HEK293 (cell line): ENCODE measurements around the gene HLA-DPA1.

Experiments used
- REPIN1 ChIP-seq: fragments of 450-650 bp; formaldehyde crosslinking; IDR thresholded peaks from 2 replicates; pipeline ENCODE4 v1.5.1; 2017; ENCODE audit warnings: missing biosample characterization, missing genetic modification characterization, low read depth
- YY1 ChIP-seq: fragments of 450-650 bp; formaldehyde crosslinking; IDR thresholded peaks from 2 replicates; pipeline ENCODE4 v1.5.1; 2018; ENCODE audit warnings: missing biosample characterization, missing genetic modification characterization
- ZBTB21 ChIP-seq: fragments of 450-650 bp; formaldehyde crosslinking; IDR thresholded peaks from 2 replicates; pipeline ENCODE4 v1.5.1; 2017; ENCODE audit warnings: missing biosample characterization, missing genetic modification characterization
- ZBTB8A ChIP-seq: fragments of 450-650 bp; formaldehyde crosslinking; IDR thresholded peaks from 2 replicates; pipeline ENCODE4 v1.5.1; 2016; ENCODE audit warnings: missing biosample characterization, missing genetic modification characterization
- ZIC2 ChIP-seq: fragments of 450-650 bp; formaldehyde crosslinking; IDR thresholded peaks from 2 replicates; pipeline ENCODE4 v1.5.1; 2016; ENCODE audit warnings: missing biosample characterization, missing genetic modification characterization
- ZNF239 ChIP-seq: fragments of 450-650 bp; formaldehyde crosslinking; IDR thresholded peaks from 2 replicates; pipeline ENCODE4 v1.5.1; 2016; ENCODE audit warnings: missing biosample characterization, missing genetic modification characterization
- ZNF302 ChIP-seq: fragments of 450-650 bp; formaldehyde crosslinking; IDR thresholded peaks from 2 replicates; pipeline ENCODE4 v1.5.1; 2016; ENCODE audit warnings: missing biosample characterization, missing genetic modification characterization, low read depth
- ZNF311 ChIP-seq: fragments of 450-650 bp; formaldehyde crosslinking; IDR thresholded peaks from 2 replicates; pipeline ENCODE4 v1.5.1; 2017; ENCODE audit warnings: missing biosample characterization, missing genetic modification characterization, borderline replicate concordance
- ZNF324 ChIP-seq: fragments of 450-650 bp; formaldehyde crosslinking; IDR thresholded peaks from 2 replicates; pipeline ENCODE4 v1.5.1; 2016; ENCODE audit warnings: missing biosample characterization, missing genetic modification characterization
- ZNF660 ChIP-seq: fragments of 450-650 bp; IDR thresholded peaks from 2 replicates; pipeline ENCODE4 v1.5.1; 2018; ENCODE audit warnings: missing biosample characterization, mild to moderate bottlenecking, missing genetic modification characterization
- TF ChIP-seq, protein P1 (sequence below): fragments of 450-650 bp; formaldehyde crosslinking; IDR thresholded peaks from 2 replicates; pipeline ENCODE4 v1.5.1; 2016; ENCODE audit warnings: missing biosample characterization, missing genetic modification characterization
- TF ChIP-seq, protein P2 (sequence below): fragments of 450-650 bp; formaldehyde crosslinking; IDR thresholded peaks from 2 replicates; pipeline ENCODE4 v1.5.1; 2016; ENCODE audit warnings: missing biosample characterization, missing genetic modification characterization
- TF ChIP-seq, protein P3 (sequence below): fragments of 450-650 bp; formaldehyde crosslinking; IDR thresholded peaks from 2 replicates; pipeline ENCODE4 v1.5.1; 2016; ENCODE audit warnings: missing biosample characterization, missing genetic modification characterization
- TF ChIP-seq, protein P4 (sequence below): fragments of 450-650 bp; formaldehyde crosslinking; IDR thresholded peaks from 2 replicates; pipeline ENCODE4 v1.5.1; 2016; ENCODE audit warnings: missing biosample characterization, missing genetic modification characterization

DNA sequence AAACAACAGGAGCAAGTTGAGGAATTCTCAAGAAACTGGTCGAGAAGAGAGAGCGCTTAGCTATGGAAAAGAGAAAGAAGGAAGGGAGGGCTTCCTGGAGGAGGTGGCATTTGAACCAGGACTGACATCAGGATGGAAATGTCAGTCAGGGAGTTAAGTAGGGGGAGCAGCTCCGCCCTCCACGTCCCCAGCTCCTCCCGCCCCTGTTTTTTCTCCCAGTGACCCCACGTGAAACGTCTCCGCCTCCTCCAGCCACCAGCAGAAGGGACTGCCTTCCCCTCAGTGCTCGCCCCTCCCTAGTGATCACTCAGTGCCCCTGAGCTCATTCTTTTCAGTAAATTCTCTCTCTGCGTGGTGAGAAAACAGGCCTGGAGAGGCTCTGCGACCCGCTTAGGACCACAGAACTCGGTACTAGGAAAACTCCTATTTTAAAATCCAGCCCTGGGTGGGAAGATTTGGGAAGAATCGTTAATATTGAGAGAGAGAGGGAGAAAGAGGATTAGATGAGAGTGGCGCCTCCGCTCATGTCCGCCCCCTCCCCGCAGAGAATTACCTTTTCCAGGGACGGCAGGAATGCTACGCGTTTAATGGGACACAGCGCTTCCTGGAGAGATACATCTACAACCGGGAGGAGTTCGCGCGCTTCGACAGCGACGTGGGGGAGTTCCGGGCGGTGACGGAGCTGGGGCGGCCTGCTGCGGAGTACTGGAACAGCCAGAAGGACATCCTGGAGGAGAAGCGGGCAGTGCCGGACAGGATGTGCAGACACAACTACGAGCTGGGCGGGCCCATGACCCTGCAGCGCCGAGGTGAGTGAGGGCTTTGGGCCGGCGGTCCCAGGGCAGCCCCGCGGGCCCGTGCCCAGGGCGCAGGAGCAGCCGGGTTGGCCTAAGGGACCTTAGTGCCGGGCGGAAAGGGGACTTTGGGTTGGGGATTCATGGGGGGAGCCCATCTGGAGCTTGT, 7.0 kb upstream of the HLA-DPA1 start:
- TF ChIP-seq ZNF302 (tag by site-specific recombination) (no peak), ZNF660 (tag by site-specific recombination) (peak; percentile 32; the same call in 1 of the 2 replicates), ZIC2 (tag by site-specific recombination) (peak; percentile 85), REPIN1 (tag by site-specific recombination) (no peak), ZNF239 (tag by site-specific recombination) (no peak), YY1 (tag by site-specific recombination) (no peak), ZBTB8A (no peak), ZNF324 (tag by site-specific recombination) (0 out of 2 replicates have a peak, but pooled peaks have one; percentile 34), ZBTB21 (tag by site-specific recombination) (peak; percentile 11; the same call in 1 of the 2 replicates), ZNF311 (tag by site-specific recombination) (no peak)
- TF ChIP-seq, protein P1, sequence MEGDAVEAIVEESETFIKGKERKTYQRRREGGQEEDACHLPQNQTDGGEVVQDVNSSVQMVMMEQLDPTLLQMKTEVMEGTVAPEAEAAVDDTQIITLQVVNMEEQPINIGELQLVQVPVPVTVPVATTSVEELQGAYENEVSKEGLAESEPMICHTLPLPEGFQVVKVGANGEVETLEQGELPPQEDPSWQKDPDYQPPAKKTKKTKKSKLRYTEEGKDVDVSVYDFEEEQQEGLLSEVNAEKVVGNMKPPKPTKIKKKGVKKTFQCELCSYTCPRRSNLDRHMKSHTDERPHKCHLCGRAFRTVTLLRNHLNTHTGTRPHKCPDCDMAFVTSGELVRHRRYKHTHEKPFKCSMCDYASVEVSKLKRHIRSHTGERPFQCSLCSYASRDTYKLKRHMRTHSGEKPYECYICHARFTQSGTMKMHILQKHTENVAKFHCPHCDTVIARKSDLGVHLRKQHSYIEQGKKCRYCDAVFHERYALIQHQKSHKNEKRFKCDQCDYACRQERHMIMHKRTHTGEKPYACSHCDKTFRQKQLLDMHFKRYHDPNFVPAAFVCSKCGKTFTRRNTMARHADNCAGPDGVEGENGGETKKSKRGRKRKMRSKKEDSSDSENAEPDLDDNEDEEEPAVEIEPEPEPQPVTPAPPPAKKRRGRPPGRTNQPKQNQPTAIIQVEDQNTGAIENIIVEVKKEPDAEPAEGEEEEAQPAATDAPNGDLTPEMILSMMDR (tag by site-specific recombination): no peak; the same call in 1 of the 2 replicates
- TF ChIP-seq, protein P2, sequence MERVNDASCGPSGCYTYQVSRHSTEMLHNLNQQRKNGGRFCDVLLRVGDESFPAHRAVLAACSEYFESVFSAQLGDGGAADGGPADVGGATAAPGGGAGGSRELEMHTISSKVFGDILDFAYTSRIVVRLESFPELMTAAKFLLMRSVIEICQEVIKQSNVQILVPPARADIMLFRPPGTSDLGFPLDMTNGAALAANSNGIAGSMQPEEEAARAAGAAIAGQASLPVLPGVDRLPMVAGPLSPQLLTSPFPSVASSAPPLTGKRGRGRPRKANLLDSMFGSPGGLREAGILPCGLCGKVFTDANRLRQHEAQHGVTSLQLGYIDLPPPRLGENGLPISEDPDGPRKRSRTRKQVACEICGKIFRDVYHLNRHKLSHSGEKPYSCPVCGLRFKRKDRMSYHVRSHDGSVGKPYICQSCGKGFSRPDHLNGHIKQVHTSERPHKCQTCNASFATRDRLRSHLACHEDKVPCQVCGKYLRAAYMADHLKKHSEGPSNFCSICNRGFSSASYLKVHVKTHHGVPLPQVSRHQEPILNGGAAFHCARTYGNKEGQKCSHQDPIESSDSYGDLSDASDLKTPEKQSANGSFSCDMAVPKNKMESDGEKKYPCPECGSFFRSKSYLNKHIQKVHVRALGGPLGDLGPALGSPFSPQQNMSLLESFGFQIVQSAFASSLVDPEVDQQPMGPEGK (tag by site-specific recombination): peak; percentile 71
- TF ChIP-seq, protein P3, sequence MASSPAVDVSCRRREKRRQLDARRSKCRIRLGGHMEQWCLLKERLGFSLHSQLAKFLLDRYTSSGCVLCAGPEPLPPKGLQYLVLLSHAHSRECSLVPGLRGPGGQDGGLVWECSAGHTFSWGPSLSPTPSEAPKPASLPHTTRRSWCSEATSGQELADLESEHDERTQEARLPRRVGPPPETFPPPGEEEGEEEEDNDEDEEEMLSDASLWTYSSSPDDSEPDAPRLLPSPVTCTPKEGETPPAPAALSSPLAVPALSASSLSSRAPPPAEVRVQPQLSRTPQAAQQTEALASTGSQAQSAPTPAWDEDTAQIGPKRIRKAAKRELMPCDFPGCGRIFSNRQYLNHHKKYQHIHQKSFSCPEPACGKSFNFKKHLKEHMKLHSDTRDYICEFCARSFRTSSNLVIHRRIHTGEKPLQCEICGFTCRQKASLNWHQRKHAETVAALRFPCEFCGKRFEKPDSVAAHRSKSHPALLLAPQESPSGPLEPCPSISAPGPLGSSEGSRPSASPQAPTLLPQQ (tag by site-specific recombination): no peak
- TF ChIP-seq, protein P4, sequence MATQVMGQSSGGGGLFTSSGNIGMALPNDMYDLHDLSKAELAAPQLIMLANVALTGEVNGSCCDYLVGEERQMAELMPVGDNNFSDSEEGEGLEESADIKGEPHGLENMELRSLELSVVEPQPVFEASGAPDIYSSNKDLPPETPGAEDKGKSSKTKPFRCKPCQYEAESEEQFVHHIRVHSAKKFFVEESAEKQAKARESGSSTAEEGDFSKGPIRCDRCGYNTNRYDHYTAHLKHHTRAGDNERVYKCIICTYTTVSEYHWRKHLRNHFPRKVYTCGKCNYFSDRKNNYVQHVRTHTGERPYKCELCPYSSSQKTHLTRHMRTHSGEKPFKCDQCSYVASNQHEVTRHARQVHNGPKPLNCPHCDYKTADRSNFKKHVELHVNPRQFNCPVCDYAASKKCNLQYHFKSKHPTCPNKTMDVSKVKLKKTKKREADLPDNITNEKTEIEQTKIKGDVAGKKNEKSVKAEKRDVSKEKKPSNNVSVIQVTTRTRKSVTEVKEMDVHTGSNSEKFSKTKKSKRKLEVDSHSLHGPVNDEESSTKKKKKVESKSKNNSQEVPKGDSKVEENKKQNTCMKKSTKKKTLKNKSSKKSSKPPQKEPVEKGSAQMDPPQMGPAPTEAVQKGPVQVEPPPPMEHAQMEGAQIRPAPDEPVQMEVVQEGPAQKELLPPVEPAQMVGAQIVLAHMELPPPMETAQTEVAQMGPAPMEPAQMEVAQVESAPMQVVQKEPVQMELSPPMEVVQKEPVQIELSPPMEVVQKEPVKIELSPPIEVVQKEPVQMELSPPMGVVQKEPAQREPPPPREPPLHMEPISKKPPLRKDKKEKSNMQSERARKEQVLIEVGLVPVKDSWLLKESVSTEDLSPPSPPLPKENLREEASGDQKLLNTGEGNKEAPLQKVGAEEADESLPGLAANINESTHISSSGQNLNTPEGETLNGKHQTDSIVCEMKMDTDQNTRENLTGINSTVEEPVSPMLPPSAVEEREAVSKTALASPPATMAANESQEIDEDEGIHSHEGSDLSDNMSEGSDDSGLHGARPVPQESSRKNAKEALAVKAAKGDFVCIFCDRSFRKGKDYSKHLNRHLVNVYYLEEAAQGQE (tag by site-specific recombination): no peak
